ENCODE results near the gene CYP2A13. TPM values are rescaled to one million over a fixed set of nuclear protein-coding genes. Genes with fewer than 3 reads are reported as not detected.

Gene CYP2A13
- total RNA-seq, 4 donors from 2014 or later: not detected

DNA sequence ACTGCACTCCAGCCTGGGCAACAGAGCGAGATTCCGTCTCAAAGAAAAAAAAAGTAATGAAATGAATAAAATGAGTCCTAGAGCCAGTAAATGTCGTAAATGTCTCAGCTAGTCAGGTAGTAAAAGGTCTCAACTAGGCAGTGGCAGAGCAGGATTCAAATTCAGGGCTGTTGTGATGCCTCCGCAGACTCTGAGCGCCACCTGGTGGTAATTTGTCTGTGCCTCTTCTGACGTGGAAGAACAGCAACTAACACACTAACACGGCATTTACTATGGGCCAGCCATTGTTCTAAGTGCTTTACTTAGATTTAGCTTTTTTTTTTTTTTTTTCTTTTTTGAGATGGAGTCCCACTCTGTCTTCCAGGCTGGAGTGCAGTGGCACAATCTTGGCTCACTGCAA, 56.2 kb downstream of the CYP2A13 start:
- peak; percentile 71 for ATAC-seq
- Histone ChIP-seq H3K9me3 (no peaks in the 10 kb centered on the region), H3K4me1 (no peaks in the 10 kb centered on the region), H3K27ac (no peak overlapping the region), H3K4me3 (no peak overlapping the region), H3K27me3 (peaks cover 19% of the 10 kb centered on the region), H3K36me3 (no peaks in the 10 kb centered on the region)
- TF ChIP-seq CTCF (IDR thresholded peaks at IDR 0.05) (peak in 3 of 4 experiments; percentile 72 to 86 (median 85)), EP300 (IDR thresholded peaks at IDR 0.05) (no peak)
- 0 to 28% methylated on average over 4 to 7 of the region's 7 CpGs for WGBS, 2 donors (ENCODE audit: low coverage in 1 of 2)

Other genes with a start within 250 kb of the CYP2A13 start
- gene CYP2A6, start 238.0 kb upstream of the CYP2A13 start, total RNA-seq: not detected
- gene CYP2A7, start 206.2 kb upstream of the CYP2A13 start, total RNA-seq: not detected
- not detected for gene CYP2B6, start 97.2 kb upstream of the CYP2A13 start, total RNA-seq
- not detected for gene CYP2F1, start 26.0 kb downstream of the CYP2A13 start, total RNA-seq
- 1 to 10 TPM in 3 of 4 donors, not detected in 1; 1.1 to 2.1 (median 1.2) TPM for gene CYP2S1, start 104.8 kb downstream of the CYP2A13 start, total RNA-seq
- gene AXL, start 130.8 kb downstream of the CYP2A13 start, total RNA-seq: 100 to 1,000 TPM; 129 to 232 (median 166) TPM
- 100 to 1,000 TPM; 142 to 204 (median 160) TPM for gene HNRNPUL1, start 175.9 kb downstream of the CYP2A13 start, total RNA-seq
- gene CCDC97, start 221.7 kb downstream of the CYP2A13 start, total RNA-seq: 10 to 100 TPM; 11.6 to 18.9 (median 15.9) TPM

Data from gastroesophageal sphincter (tissue), 4 donors.